Smooth muscle cell of bladder (primary cell): Measurements from ENCODE around the gene JAG2. TPM values are rescaled to one million over a fixed set of nuclear protein-coding genes. Genes with fewer than 3 reads are reported as not detected.

Experiments used
- total RNA-seq: library from RNA; depleted of rRNA; stranded (reverse); fragments of >200 nt; gene quantifications from 2 replicates; pipeline ENCODE4 v1.2.3, GENCODE V29; 2014

JAG2 gene
- total RNA-seq, result 0.57 and 1.2 TPM in 2 replicates

DNA sequence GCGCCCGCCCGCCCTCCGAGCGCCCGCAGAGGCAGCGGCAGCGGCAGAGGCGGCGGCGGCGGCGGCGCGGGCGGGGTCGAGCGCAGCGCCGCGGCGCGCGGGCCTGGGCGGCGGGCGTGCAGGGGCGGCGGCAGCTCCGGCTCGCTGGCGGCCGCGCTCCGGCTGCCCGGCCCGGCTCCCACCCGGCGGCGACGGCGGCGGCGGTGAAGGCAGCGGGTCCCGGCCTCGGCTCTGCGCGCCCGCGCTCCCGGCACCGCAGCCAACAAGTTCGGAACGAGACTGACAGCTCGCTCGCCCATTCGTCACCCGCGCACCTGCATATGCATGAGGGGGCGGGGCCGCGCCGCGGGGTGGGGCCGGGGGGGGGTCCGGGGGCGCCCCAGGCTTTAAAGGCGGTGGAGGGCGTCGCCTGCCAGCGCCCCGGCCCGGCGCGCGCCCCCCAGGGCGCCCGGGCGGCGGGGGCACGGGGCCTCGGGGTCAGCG lies at the start of gene JAG2:
TSS of gene JAG2 (minus strand) at position 281 of the 483 bp plus-strand sequence. CDS start 356 bp downstream, outside the sequence.

DNA sequence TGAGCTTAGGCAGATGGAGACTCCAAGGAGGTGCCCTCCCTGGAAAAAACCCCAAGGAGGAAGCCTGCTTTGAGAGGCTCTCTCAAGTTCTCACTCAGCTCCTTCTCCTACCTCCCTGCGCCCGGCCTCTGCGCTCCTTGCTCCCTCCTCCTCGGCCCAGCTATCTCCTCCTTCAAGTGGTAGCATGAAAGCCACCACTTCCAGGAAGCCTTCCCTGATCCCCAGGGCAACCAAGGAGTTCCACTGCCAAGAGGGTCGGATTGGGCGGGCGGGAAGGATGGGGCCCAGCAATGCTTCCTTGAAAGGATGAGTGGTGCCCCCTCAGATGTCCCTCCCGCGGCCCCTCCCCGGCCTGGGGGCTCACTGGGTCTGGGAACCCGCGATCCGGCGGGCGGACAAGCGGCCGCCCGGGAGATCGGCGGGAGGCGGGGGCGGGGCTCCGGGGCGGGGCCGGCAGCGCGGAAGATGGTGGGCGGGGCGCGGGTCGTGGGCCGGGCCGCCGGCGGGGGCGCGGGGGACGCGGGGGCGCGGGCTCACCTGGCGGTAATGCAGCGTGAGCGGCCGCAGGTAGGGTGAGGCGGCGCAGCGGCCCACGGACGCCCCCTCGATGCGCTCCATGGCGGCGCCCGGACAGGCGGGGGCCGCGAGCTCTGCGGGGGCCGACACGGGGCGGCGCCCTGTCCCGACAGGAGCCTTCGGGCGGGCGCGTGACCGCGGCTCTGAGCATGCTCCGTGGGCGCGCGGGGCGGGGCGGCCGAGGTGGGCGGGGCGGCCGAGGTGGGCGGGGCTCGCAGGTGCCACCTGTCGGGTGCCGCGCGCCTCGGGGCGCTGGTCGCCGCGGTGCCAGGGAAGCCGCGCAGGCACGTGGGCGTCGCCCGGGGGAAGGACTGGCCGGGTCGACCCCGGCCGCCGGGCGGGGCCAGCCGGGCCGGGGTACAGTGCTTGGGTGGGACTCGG lies 12.3 kb upstream of the JAG2 start, which contains the start of gene NUDT14:
TSS of gene NUDT14 (minus strand) at position 721 of the 957 bp plus-strand sequence. CDS start at position 618, 103 bp downstream.

Other genes with a start within 250 kb of the JAG2 start
- gene PLD4, start 243.9 kb downstream of the JAG2 start, total RNA-seq, result 0.09 and 0.14 TPM in 2 replicates
- 59.3 and 96.1 TPM in 2 replicates for gene AHNAK2, start 190.4 kb downstream of the JAG2 start, total RNA-seq
- gene CLBA1, start 183.0 kb downstream of the JAG2 start, total RNA-seq, result 6.0 and 7.1 TPM in 2 replicates
- gene CDCA4, start 147.7 kb downstream of the JAG2 start, total RNA-seq, result 6.7 and 8.3 TPM in 2 replicates
- under 0.01 and 0.55 TPM in 2 replicates for gene GPR132, start 103.3 kb downstream of the JAG2 start, total RNA-seq
- gene NUDT14, start 12.5 kb upstream of the JAG2 start, total RNA-seq, result 10.7 and 12.8 TPM in 2 replicates
- 31.9 and 41.1 TPM in 2 replicates for gene BTBD6, start 79.8 kb upstream of the JAG2 start, total RNA-seq
- 32.6 and 34.5 TPM in 2 replicates for gene BRF1, start 132.2 kb upstream of the JAG2 start, total RNA-seq
- 32.7 and 48.3 TPM in 2 replicates for gene PACS2, start 146.0 kb upstream of the JAG2 start, total RNA-seq
- 0.37 and 0.43 TPM in 2 replicates for gene TEX22, start 229.8 kb upstream of the JAG2 start, total RNA-seq